OCI-LY3 (cell line): ENCODE measurements around the gene TMEM245.

ENCODE experiments used
- H2AFZ ChIP-seq: fragments of 200-600, 300-600 bp; shearing (Covaris generic); 2 replicates; pipeline ENCODE4 v1.6.0; 2014; ENCODE audit warnings: antibody characterized with exemption, low read depth, low read length
- H3K27ac ChIP-seq: fragments of 200-600, 300-600 bp; sonication (generic); 2 replicates; pipeline ENCODE4 v1.5.1; 2014; ENCODE audit warnings: mild to moderate bottlenecking, low read length, moderate library complexity, mixed read lengths
- H3K27me3 ChIP-seq: fragments of 200-600, 300-600 bp; sonication (generic); 2 replicates; pipeline ENCODE4 v1.6.1; 2014; ENCODE audit warnings: low read depth, low read length, mixed read lengths
- H3K36me3 ChIP-seq: fragments of 200-600, 300-600 bp; sonication (generic); replicated peaks from 2 replicates; pipeline ENCODE3; 2014; ENCODE audit warnings: low read depth, low read length, mixed read lengths
- H3K4me1 ChIP-seq: fragments of 300-600, 200-600 bp; sonication (generic); 2 replicates; pipeline ENCODE4 v1.6.1; 2014; ENCODE audit warnings: low read length, mixed read lengths
- H3K4me2 ChIP-seq: fragments of 200-600, 300-600 bp; sonication (generic); 2 replicates; pipeline ENCODE4 v1.6.1; 2014; ENCODE audit warnings: low read length, mixed read lengths
- H3K4me3 ChIP-seq: fragments of 300-600, 200-600 bp; sonication (generic); 2 replicates; pipeline ENCODE4 v1.5.1; 2014; ENCODE audit warnings: antibody characterized with exemption, mild to moderate bottlenecking, low read length, moderate library complexity
- H3K79me2 ChIP-seq: fragments of 300-600, 200-600 bp; shearing (Covaris generic); 2 replicates; pipeline ENCODE4 v1.6.1; 2014; ENCODE audit warnings: mild to moderate bottlenecking, low read length, mixed read lengths
- H3K9ac ChIP-seq: fragments of 300-600, 200-600 bp; shearing (Covaris generic); 2 replicates; pipeline ENCODE4 v1.6.0; 2014; ENCODE audit warnings: mild to moderate bottlenecking, low read length, moderate library complexity
- H3K9me3 ChIP-seq: fragments of 200-600, 300-600 bp; shearing (Covaris generic); 2 replicates; pipeline ENCODE4 v1.6.1; 2014; ENCODE audit warnings: low read length, mixed read lengths; ENCODE audit not compliant: insufficient read depth
- H4K20me1 ChIP-seq: fragments of 200-600, 300-600 bp; sonication (generic); 2 replicates; pipeline ENCODE4 v1.6.1; 2016; ENCODE audit warnings: low read length, mixed read lengths; ENCODE audit not compliant: insufficient read depth
- CTCF ChIP-seq: fragments of 200-600, 300-600 bp; sonication (generic); IDR thresholded peaks from 2 replicates; pipeline ENCODE4 v1.5.1; 2014; ENCODE audit warnings: antibody characterized with exemption, low read length, low read depth
- EZH2phosphoT487 ChIP-seq: fragments of 200-600 bp; shearing (Covaris generic); IDR thresholded peaks from 2 replicates; pipeline ENCODE4 v1.6.1; 2018; ENCODE audit warnings: antibody characterized with exemption, mixed run types, low read depth

Gene TMEM245

GRCh38 chr9:109161471-109161870, 41.7 kb upstream of the TMEM245 start:
- TF ChIP-seq EZH2phosphoT487 = no peak
- TF ChIP-seq CTCF = no peak
- no peak overlapping the region for H3K9ac ChIP-seq

GRCh38 chr9:109159583-109159982, 39.8 kb upstream of the TMEM245 start:
- no peak overlapping the region for H3K4me3 ChIP-seq
- H3K79me2 ChIP-seq = no peaks in the 10 kb centered on the region
- no peak overlapping the region for H3K9ac ChIP-seq
- peaks cover 13% of the 10 kb centered on the region for H3K4me1 ChIP-seq
- H3K9me3 ChIP-seq = peaks cover 2% of the 10 kb centered on the region; the same call in 1 of the 2 replicates
- H2AFZ ChIP-seq = no peak overlapping the region
- H3K4me2 ChIP-seq = no peak overlapping the region
- H4K20me1 ChIP-seq = no peaks in the 10 kb centered on the region
- TF ChIP-seq CTCF (no peak), EZH2phosphoT487 (no peak)
- H3K27me3 ChIP-seq = peaks cover 6% of the 10 kb centered on the region; the same call in 1 of the 2 replicates
- no peaks in the 10 kb centered on the region for H3K36me3 ChIP-seq
- H3K27ac ChIP-seq = no peak overlapping the region

More at GRCh38 chr9:109161471-109161870, 41.7 kb upstream of the TMEM245 start:
- H3K4me1 ChIP-seq = peaks cover 16% of the 10 kb centered on the region
- H3K36me3 ChIP-seq = no peaks in the 10 kb centered on the region
- H3K4me3 ChIP-seq = no peak overlapping the region
- peaks cover 6% of the 10 kb centered on the region; the same call in 1 of the 2 replicates for H3K27me3 ChIP-seq
- H2AFZ ChIP-seq = no peak overlapping the region
- H3K9me3 ChIP-seq = no peaks in the 10 kb centered on the region
- no peaks in the 10 kb centered on the region for H3K79me2 ChIP-seq
- H4K20me1 ChIP-seq = no peaks in the 10 kb centered on the region
- H3K4me2 ChIP-seq = no peak overlapping the region
- no peak overlapping the region for H3K27ac ChIP-seq

GRCh38 chr9:109158651-109159050, 38.9 kb upstream of the TMEM245 start:
- Histone ChIP-seq H3K9me3 (peaks cover 7% of the 10 kb centered on the region; the same call in 1 of the 2 replicates), H2AFZ (no peak overlapping the region), H3K79me2 (no peaks in the 10 kb centered on the region), H3K27ac (no peak overlapping the region), H3K27me3 (peaks cover 10% of the 10 kb centered on the region; the same call in 1 of the 2 replicates), H3K4me2 (no peak overlapping the region), H3K36me3 (no peaks in the 10 kb centered on the region), H3K4me1 (peaks cover 4% of the 10 kb centered on the region; the same call in 1 of the 2 replicates), H4K20me1 (no peaks in the 10 kb centered on the region), H3K4me3 (no peak overlapping the region), H3K9ac (no peak overlapping the region)
- TF ChIP-seq EZH2phosphoT487 (no peak), CTCF (no peak)

GRCh38 chr9:109156708-109157107, 37.0 kb upstream of the TMEM245 start:
- H3K27ac ChIP-seq = no peak overlapping the region
- no peak overlapping the region for H3K4me2 ChIP-seq
- H2AFZ ChIP-seq = no peak overlapping the region
- H4K20me1 ChIP-seq = no peaks in the 10 kb centered on the region
- peaks cover 10% of the 10 kb centered on the region; the same call in 1 of the 2 replicates for H3K27me3 ChIP-seq
- H3K4me3 ChIP-seq = no peak overlapping the region
- H3K4me1 ChIP-seq = 0 out of 2 replicates have a peak, but pooled peaks cover 4% of the 10 kb centered on the region
- no peaks in the 10 kb centered on the region for H3K79me2 ChIP-seq
- H3K9me3 ChIP-seq = peaks cover 14% of the 10 kb centered on the region; the same call in 1 of the 2 replicates
- H3K9ac ChIP-seq = no peak overlapping the region
- TF ChIP-seq EZH2phosphoT487 = no peak
- TF ChIP-seq CTCF = no peak
- H3K36me3 ChIP-seq = no peaks in the 10 kb centered on the region
